ENCODE measurements around the gene TSC22D1.

- TF ChIP-seq CTCF (conservative IDR thresholded peaks at IDR 0.05; ENCODE audit: low read length) (no peak), EZH2phosphoT487 (IDR thresholded peaks at IDR 0.05; ENCODE audit: borderline replicate concordance, low read depth, low read length) (no peak)
Observed at GRCh38 chr13:44564936-44565335, 11.2 kb downstream of the TSC22D1 start.
